ENCODE results near the gene CYP1A2. TPM values are rescaled to one million over a fixed set of nuclear protein-coding genes. Genes with fewer than 3 reads are reported as not detected.

Gene CYP1A2
- total RNA-seq, 2 experiments from 2014 or later, result not detected

DNA sequence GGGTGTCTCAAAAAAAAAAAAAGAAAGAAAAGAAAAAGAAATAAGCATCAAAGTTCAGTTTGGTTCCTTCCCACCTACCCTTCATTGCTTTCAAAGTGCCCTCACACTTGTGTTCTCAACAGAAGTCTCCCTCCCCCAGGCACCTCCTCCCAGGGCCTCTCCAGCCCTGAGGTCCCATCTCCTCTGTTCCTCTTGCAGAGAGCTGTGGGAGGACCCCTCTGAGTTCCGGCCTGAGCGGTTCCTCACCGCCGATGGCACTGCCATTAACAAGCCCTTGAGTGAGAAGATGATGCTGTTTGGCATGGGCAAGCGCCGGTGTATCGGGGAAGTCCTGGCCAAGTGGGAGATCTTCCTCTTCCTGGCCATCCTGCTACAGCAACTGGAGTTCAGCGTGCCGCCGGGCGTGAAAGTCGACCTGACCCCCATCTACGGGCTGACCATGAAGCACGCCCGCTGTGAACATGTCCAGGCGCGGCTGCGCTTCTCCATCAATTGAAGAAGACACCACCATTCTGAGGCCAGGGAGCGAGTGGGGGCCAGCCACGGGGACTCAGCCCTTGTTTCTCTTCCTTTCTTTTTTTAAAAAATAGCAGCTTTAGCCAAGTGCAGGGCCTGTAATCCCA is 6.1 kb downstream of the CYP1A2 start:
- Histone ChIP-seq H3K36me3 (ENCODE audit: insufficient read depth, low read length) (no peaks in the 10 kb centered on the region), H3K4me2 (ENCODE audit: low read length) (no peak overlapping the region), H3K9me2 (ENCODE audit: insufficient read depth, low read length) (no peaks in the 10 kb centered on the region), H2AFZ (ENCODE audit: low read length) (no peak overlapping the region), H3K4me3 (ENCODE audit: low read depth, low read length, poor library complexity, severe bottlenecking) (no peak overlapping the region), H3K4me1 (ENCODE audit: insufficient read depth, low read length, poor library complexity, severe bottlenecking) (no peaks in the 10 kb centered on the region), H3K9me3 (ENCODE audit: low read length) (no peaks in the 10 kb centered on the region), H3K79me2 (ENCODE audit: insufficient read depth, low read depth, low read length) (no peaks in the 10 kb centered on the region), H4K20me1 (ENCODE audit: insufficient read depth, low read length) (no peaks in the 10 kb centered on the region), H3K27ac (ENCODE audit: low read depth, low read length, poor library complexity, severe bottlenecking) (no peak overlapping the region)
- no TSS peak for BruUV-seq (replicated peaks)
- ChIA-PET CTCF (ENCODE audit: unreplicated experiment) (interaction anchor here (0.7 kb wide), 1 partner anchor 256 kb away, joined by 3 read pairs; no protein-coding TSS in a partner anchor), POLR2A (interaction anchor here (0.6 kb wide), 1 partner anchor 13 kb away, joined by 3 read pairs; no protein-coding TSS in a partner anchor)
- intact Hi-C loops (cut with micrococcal nuclease; ENCODE audit: unreplicated experiment), result no loop called here
- DNase-seq (ENCODE audit: low spot score), result no peak
- no peak for TF ChIP-seq EZH2phosphoT487 (IDR thresholded peaks at IDR 0.05; ENCODE audit: borderline replicate concordance, low read depth, low read length)
- TF ChIP-seq, protein P1, sequence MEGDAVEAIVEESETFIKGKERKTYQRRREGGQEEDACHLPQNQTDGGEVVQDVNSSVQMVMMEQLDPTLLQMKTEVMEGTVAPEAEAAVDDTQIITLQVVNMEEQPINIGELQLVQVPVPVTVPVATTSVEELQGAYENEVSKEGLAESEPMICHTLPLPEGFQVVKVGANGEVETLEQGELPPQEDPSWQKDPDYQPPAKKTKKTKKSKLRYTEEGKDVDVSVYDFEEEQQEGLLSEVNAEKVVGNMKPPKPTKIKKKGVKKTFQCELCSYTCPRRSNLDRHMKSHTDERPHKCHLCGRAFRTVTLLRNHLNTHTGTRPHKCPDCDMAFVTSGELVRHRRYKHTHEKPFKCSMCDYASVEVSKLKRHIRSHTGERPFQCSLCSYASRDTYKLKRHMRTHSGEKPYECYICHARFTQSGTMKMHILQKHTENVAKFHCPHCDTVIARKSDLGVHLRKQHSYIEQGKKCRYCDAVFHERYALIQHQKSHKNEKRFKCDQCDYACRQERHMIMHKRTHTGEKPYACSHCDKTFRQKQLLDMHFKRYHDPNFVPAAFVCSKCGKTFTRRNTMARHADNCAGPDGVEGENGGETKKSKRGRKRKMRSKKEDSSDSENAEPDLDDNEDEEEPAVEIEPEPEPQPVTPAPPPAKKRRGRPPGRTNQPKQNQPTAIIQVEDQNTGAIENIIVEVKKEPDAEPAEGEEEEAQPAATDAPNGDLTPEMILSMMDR (conservative IDR thresholded peaks at IDR 0.05; ENCODE audit: low read length), result no peak

DNA sequence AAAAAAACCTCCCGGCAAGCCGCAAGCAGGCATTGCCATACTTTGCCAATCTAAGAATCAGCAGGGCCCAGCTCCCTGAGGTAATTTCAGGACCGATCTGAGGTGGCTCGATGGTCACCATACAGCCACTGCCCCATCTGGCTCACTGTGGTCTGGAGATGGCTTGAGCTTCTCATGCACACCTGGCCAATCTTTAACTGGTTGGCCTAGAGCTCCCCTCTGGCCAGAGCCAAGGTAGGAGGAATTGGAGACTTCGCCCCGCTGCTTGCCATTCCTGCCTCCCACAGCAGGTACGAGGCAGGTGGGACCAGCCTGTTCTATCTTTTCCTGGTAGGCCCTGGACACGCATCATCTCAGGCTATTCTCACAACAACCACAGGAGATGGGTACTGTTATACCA is 10.1 kb downstream of the CYP1A2 start:
- H3K79me2 ChIP-seq (ENCODE audit: insufficient read depth, low read depth, low read length), result no peaks in the 10 kb centered on the region
- no peak for TF ChIP-seq EZH2phosphoT487 (IDR thresholded peaks at IDR 0.05; ENCODE audit: borderline replicate concordance, low read depth, low read length)
- TF ChIP-seq, protein P1 (conservative IDR thresholded peaks at IDR 0.05; ENCODE audit: low read length), result no peak
- no peak overlapping the region for H3K27ac ChIP-seq (ENCODE audit: low read depth, low read length, poor library complexity, severe bottlenecking)
- H4K20me1 ChIP-seq (ENCODE audit: insufficient read depth, low read length), result no peaks in the 10 kb centered on the region
- intact Hi-C loops (cut with micrococcal nuclease; ENCODE audit: unreplicated experiment), result no loop called here
- BruUV-seq (replicated peaks), result no TSS peak
- no peaks in the 10 kb centered on the region for H3K4me1 ChIP-seq (ENCODE audit: insufficient read depth, low read length, poor library complexity, severe bottlenecking)
- CTCF ChIA-PET (ENCODE audit: unreplicated experiment), result interaction anchor here (0.7 kb wide), 1 partner anchor 677 kb away, joined by 3 read pairs; no protein-coding TSS in a partner anchor
- H2AFZ ChIP-seq (ENCODE audit: low read length), result no peak overlapping the region
- H3K4me2 ChIP-seq (ENCODE audit: low read length), result no peak overlapping the region
- H3K9me3 ChIP-seq (ENCODE audit: low read length), result no peaks in the 10 kb centered on the region
- H3K36me3 ChIP-seq (ENCODE audit: insufficient read depth, low read length), result no peaks in the 10 kb centered on the region
- no peak overlapping the region for H3K4me3 ChIP-seq (ENCODE audit: low read depth, low read length, poor library complexity, severe bottlenecking)
- no peak for DNase-seq (ENCODE audit: low spot score)
- POLR2A ChIA-PET, result no interaction called here
- no peaks in the 10 kb centered on the region for H3K9me2 ChIP-seq (ENCODE audit: insufficient read depth, low read length)

DNA sequence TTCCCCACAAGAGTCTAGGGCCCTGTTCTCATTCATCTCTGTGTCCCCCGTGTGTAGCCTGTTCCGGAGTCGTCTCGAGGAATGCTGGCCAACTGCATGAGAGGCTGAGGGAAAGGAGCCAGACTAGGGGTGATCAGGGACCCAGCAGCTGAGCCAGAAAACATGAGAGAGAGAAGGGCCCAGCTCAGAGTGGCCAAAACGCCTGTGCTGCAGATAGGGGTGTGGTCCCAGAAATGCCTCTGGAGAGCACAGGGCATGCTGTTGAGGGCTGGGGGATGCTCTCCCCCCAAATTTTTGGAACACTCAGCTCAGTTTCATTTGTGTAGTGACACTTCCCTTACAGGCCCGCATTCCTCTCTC is 14.1 kb downstream of the CYP1A2 start:
- no peak overlapping the region for H2AFZ ChIP-seq (ENCODE audit: low read length)
- no peaks in the 10 kb centered on the region for H3K9me3 ChIP-seq (ENCODE audit: low read length)

More for the DNA sequence above, 14.1 kb downstream of the CYP1A2 start:
- intact Hi-C loops (cut with micrococcal nuclease; ENCODE audit: unreplicated experiment), result loop anchor here (10.0 kb wide), 1 partner anchor 388 kb away; no protein-coding TSS in a partner anchor
- ChIA-PET CTCF (ENCODE audit: unreplicated experiment) (no interaction called here), POLR2A (no interaction called here)
- Histone ChIP-seq H3K4me3 (ENCODE audit: low read depth, low read length, poor library complexity, severe bottlenecking) (no peak overlapping the region), H3K4me1 (ENCODE audit: insufficient read depth, low read length, poor library complexity, severe bottlenecking) (no peaks in the 10 kb centered on the region), H3K4me2 (ENCODE audit: low read length) (no peak overlapping the region), H3K79me2 (ENCODE audit: insufficient read depth, low read depth, low read length) (no peaks in the 10 kb centered on the region), H3K27ac (ENCODE audit: low read depth, low read length, poor library complexity, severe bottlenecking) (no peak overlapping the region), H3K36me3 (ENCODE audit: insufficient read depth, low read length) (no peaks in the 10 kb centered on the region), H3K9me2 (ENCODE audit: insufficient read depth, low read length) (no peaks in the 10 kb centered on the region), H4K20me1 (ENCODE audit: insufficient read depth, low read length) (no peaks in the 10 kb centered on the region)
- TF ChIP-seq, protein P1 (conservative IDR thresholded peaks at IDR 0.05; ENCODE audit: low read length), result no peak
- no peak for TF ChIP-seq EZH2phosphoT487 (IDR thresholded peaks at IDR 0.05; ENCODE audit: borderline replicate concordance, low read depth, low read length)
- no TSS peak for BruUV-seq (replicated peaks)
- DNase-seq (ENCODE audit: low spot score), result no peak

Measured in OCI-LY7 (cell line).